ENCODE results near the gene FRMD5. TPM values are rescaled to one million over a fixed set of nuclear protein-coding genes. Genes with fewer than 3 reads are reported as not detected.

FRMD5 gene
- total RNA-seq, 4 donors from 2014 or later = 0.31 to 0.72 TPM; not detected in 2

- H3K9me3 ChIP-seq = no peaks in the 10 kb centered on the region
- no peaks in the 10 kb centered on the region for H3K36me3 ChIP-seq
- no peak overlapping the region for H3K4me3 ChIP-seq
- no peak for TF ChIP-seq CTCF (IDR thresholded peaks at IDR 0.05)
- no peak for TF ChIP-seq POLR2A (IDR thresholded peaks at IDR 0.05)
- no peak for TF ChIP-seq POLR2AphosphoS5 (IDR thresholded peaks at IDR 0.05)
- no peak for TF ChIP-seq EP300 (IDR thresholded peaks at IDR 0.05)
- H3K27me3 ChIP-seq = no peaks in the 10 kb centered on the region
- DNase-seq (ENCODE audit: low spot score in 2 of 2) = no peak
- WGBS = 57% methylated on average over 1 of the region's 1 CpG
- peaks cover 18% of the 10 kb centered on the region for H3K4me1 ChIP-seq
- no peak overlapping the region for H3K27ac ChIP-seq
Observed at GRCh38 chr15:43913941-43914340, 281.1 kb downstream of the FRMD5 start.

- H3K27ac ChIP-seq = no peak overlapping the region
- no peak for TF ChIP-seq CTCF (IDR thresholded peaks at IDR 0.05)
- TF ChIP-seq POLR2AphosphoS5 (IDR thresholded peaks at IDR 0.05) = no peak
- TF ChIP-seq POLR2A (IDR thresholded peaks at IDR 0.05) = no peak
- TF ChIP-seq EP300 (IDR thresholded peaks at IDR 0.05) = no peak
- 7% methylated on average over 1 of the region's 1 CpG for WGBS
Observed at GRCh38 chr15:43913026-43913780, 281.9 kb downstream of the FRMD5 start.

GRCh38 chr15:43912208-43912607 lies 282.9 kb downstream of the FRMD5 start:
- no peak overlapping the region for H3K27ac ChIP-seq
- no peak overlapping the region for H3K4me3 ChIP-seq
- H3K36me3 ChIP-seq = no peaks in the 10 kb centered on the region
- H3K27me3 ChIP-seq = no peaks in the 10 kb centered on the region
- H3K4me1 ChIP-seq = peaks cover 18% of the 10 kb centered on the region
- TF ChIP-seq POLR2A (IDR thresholded peaks at IDR 0.05) (no peak), CTCF (IDR thresholded peaks at IDR 0.05) (no peak), EP300 (IDR thresholded peaks at IDR 0.05) (no peak), POLR2AphosphoS5 (IDR thresholded peaks at IDR 0.05) (no peak)
- DNase-seq (ENCODE audit: low spot score in 2 of 2) = no peak
- H3K9me3 ChIP-seq = no peaks in the 10 kb centered on the region
- 88% methylated on average over 6 of the region's 6 CpGs for WGBS

More at GRCh38 chr15:43913026-43913780, 281.9 kb downstream of the FRMD5 start:
- Histone ChIP-seq H3K4me1 (peaks cover 18% of the 10 kb centered on the region), H3K36me3 (no peaks in the 10 kb centered on the region), H3K9me3 (no peaks in the 10 kb centered on the region), H3K27me3 (no peaks in the 10 kb centered on the region), H3K4me3 (no peak overlapping the region)
- DNase-seq (ENCODE audit: low spot score in 2 of 2) = no peak

- no peak for TF ChIP-seq CTCF (IDR thresholded peaks at IDR 0.05)
- no peak for TF ChIP-seq POLR2AphosphoS5 (IDR thresholded peaks at IDR 0.05)
- no peak for TF ChIP-seq EP300 (IDR thresholded peaks at IDR 0.05)
- TF ChIP-seq POLR2A (IDR thresholded peaks at IDR 0.05) = no peak
- Histone ChIP-seq H3K4me1 (peaks cover 18% of the 10 kb centered on the region), H3K27me3 (no peaks in the 10 kb centered on the region), H3K4me3 (no peak overlapping the region), H3K9me3 (no peaks in the 10 kb centered on the region), H3K36me3 (no peaks in the 10 kb centered on the region), H3K27ac (no peak overlapping the region)
- WGBS = 52% methylated on average over 4 of the region's 4 CpGs
- peak in 1 of 2 donors; percentile 77 for DNase-seq (ENCODE audit: low spot score in 2 of 2)
Observed at GRCh38 chr15:43911235-43911781, 283.8 kb downstream of the FRMD5 start.

GRCh38 chr15:43908516-43909050 lies 286.5 kb downstream of the FRMD5 start:
- 92% methylated on average over 4 of the region's 4 CpGs for WGBS
- Histone ChIP-seq H3K27me3 (no peaks in the 10 kb centered on the region), H3K27ac (no peak overlapping the region), H3K36me3 (no peaks in the 10 kb centered on the region), H3K4me1 (peaks cover 8% of the 10 kb centered on the region), H3K9me3 (no peaks in the 10 kb centered on the region), H3K4me3 (no peak overlapping the region)
- no peak for DNase-seq (ENCODE audit: low spot score in 2 of 2)
- no peak for TF ChIP-seq POLR2A (IDR thresholded peaks at IDR 0.05)
- TF ChIP-seq POLR2AphosphoS5 (IDR thresholded peaks at IDR 0.05) = no peak
- TF ChIP-seq EP300 (IDR thresholded peaks at IDR 0.05) = no peak
- TF ChIP-seq CTCF (IDR thresholded peaks at IDR 0.05) = no peak
